ENCODE measurements around the gene NTRK1.

The NTRK1 gene

DNA sequence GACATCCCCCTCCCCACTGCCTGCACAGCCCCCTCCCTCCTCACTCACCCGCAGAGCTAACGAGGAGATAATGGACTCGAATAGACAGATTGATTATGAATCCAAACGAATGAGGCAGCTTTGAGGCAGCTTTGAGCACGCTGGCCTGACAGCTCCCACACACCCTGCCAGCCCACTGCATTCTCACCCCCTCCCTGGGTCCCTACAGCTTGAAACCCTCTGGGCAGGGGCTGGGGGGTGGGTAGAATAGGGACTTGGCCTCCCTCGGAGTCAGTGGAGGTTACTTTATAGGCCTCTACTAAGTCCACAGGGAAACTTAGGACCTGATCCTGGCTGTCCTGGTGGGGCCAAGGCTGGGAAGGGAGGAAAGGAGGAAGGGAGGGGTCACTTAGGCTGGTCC, 1.9 kb downstream of the NTRK1 start:
- no peak for DNase-seq (ENCODE audit: insufficient read length, low spot score)
- no peak for FAIRE-seq
- TF ChIP-seq PAX5 (IDR thresholded peaks at IDR 0.05; ENCODE audit: insufficient read depth, low read length, severe bottlenecking) (no peak), SPI1 (IDR thresholded peaks at IDR 0.05; ENCODE audit: low read depth, low read length) (no peak), POLR2A (IDR thresholded peaks at IDR 0.05; ENCODE audit: low read depth, low read length) (no peak), TAF1 (IDR thresholded peaks at IDR 0.05; ENCODE audit: low read depth, low read length) (no peak), POU2F2 (IDR thresholded peaks at IDR 0.05; ENCODE audit: low read depth, low read length) (no peak), POLR2AphosphoS5 (IDR thresholded peaks at IDR 0.05; ENCODE audit: low read depth, low read length) (no peak)

DNA sequence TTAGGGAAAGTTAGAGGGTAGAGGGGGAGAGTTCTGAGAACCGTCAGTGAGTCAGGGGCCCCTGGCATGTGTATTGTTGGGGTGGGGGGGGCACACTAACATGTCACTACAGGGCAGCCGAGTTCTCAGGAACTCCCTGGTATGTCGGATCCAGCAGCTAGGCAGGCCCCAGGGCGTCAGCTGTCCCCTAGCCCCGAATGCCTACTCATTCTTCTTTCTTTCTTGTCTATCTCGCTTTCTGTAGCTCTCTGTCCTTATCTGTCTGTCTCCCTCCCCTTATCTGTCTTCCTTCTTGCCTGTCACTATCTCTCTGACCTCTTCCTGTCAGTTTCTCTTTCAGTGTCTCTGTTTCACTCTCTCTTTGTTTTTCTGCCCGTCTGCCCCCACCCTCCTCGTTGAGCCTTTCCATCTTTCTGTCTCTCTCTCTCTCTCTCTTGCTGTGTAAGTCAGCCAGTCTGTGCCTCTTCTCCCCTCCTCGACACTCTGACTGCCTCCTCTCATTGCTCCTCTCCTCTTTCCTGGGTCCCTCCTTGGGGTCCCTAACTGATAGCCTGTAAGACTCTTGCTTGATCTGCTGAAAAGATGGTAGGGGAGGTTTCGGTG, 2.4 kb downstream of the NTRK1 start:
- TF ChIP-seq POLR2AphosphoS5 (IDR thresholded peaks at IDR 0.05; ENCODE audit: low read depth, low read length) (no peak), POLR2A (IDR thresholded peaks at IDR 0.05; ENCODE audit: low read depth, low read length) (no peak), SPI1 (IDR thresholded peaks at IDR 0.05; ENCODE audit: low read depth, low read length) (no peak)
- FAIRE-seq (no peak), DNase-seq (ENCODE audit: insufficient read length, low spot score) (no peak)

DNA sequence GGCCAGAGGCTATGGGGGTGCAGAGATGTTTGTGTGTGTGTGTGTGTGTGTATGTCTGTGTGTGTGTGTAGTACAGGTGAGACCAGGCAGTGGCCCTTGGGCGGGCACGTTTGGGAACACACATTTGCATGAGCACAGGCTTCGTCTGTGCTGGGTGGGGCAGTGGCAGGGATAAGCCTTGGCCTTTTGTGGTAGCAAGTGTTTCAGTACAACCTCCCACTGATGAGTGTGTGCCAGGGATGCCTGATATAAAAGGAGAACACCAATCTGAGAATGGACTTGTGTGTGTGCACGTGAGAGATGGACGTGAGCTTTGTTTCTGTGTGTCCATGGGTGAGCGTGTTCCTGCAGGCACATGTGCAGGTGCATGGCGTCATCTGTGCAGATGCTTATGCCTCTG, 3.0 kb downstream of the NTRK1 start:
- no peak for TF ChIP-seq POLR2AphosphoS5 (IDR thresholded peaks at IDR 0.05; ENCODE audit: low read depth, low read length)
- no peak for TF ChIP-seq POU2F2 (IDR thresholded peaks at IDR 0.05; ENCODE audit: low read depth, low read length)
- DNase-seq (ENCODE audit: insufficient read length, low spot score) (no peak), FAIRE-seq (no peak)

DNA sequence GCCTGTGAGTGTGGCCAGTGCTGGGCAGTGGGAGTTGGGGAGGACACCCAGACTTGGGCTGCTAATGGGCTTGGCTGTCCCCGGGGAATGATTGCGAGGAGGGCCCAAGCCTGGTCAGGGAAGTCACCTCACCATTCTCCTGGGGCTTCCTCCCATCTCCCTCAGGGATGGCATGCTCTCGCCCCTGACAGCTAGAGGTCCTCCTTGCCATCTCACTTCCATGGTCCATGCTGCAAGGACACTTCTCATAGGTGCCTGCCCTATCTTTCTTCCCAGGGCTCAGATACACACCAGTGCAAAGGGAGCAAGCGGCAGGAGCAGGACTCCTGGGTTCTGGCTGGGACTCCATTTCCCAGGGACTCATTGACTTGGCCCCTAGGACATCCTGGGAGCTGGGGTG, 4.1 kb downstream of the NTRK1 start:
- TF ChIP-seq POLR2A (IDR thresholded peaks at IDR 0.05; ENCODE audit: low read depth, low read length) (no peak), SPI1 (IDR thresholded peaks at IDR 0.05; ENCODE audit: low read depth, low read length) (no peak)
- FAIRE-seq: no peak

DNA sequence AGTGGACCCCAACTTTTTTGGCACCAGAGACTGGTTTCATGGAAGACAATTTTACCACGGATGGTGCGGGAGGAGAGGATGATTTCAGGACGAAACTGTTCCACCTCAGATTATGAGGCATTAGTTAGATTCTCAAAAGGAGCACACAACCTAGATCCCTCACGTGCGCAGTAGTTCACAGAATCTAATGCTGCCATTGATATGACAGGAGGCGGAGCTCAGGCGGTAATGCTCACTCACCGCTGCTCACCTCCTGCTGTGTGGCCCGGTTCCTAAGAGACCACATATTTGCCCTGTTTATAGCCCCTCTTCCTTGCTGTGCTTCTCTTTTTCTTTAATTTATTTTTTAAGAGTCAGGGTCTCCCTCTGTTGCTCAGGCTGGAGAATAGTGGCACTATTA, 4.6 kb downstream of the NTRK1 start:
- FAIRE-seq (no peak), DNase-seq (ENCODE audit: insufficient read length, low spot score) (no peak)
- TF ChIP-seq TAF1 (IDR thresholded peaks at IDR 0.05; ENCODE audit: low read depth, low read length) (no peak), PAX5 (IDR thresholded peaks at IDR 0.05; ENCODE audit: insufficient read depth, low read length, severe bottlenecking) (no peak), POLR2AphosphoS5 (IDR thresholded peaks at IDR 0.05; ENCODE audit: low read depth, low read length) (no peak), POU2F2 (IDR thresholded peaks at IDR 0.05; ENCODE audit: low read depth, low read length) (no peak), POLR2A (IDR thresholded peaks at IDR 0.05; ENCODE audit: low read depth, low read length) (no peak), SPI1 (IDR thresholded peaks at IDR 0.05; ENCODE audit: low read depth, low read length) (no peak)

More for the DNA sequence above, 4.1 kb downstream of the NTRK1 start:
- no peak for DNase-seq (ENCODE audit: insufficient read length, low spot score)

DNA sequence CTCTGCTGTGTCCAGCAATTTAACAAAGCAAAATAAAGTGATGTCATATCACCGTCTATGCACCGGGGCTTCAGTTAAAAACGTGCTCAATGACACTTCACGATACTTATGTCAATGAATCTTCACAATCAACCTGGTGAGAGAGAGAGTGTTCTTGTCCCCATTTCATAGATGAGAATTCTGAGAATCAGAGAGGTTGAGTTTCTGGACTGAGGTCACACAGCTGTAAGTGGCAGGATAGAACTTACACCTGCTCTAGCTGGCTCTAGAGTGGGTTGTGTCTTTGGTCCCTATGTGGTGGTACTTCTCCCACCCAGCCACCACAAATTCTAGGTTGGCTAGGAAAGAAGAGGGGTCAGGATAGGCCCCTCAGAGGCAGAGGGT, 5.2 kb downstream of the NTRK1 start:
- TF ChIP-seq POLR2AphosphoS5 (IDR thresholded peaks at IDR 0.05; ENCODE audit: low read depth, low read length) (no peak), SPI1 (IDR thresholded peaks at IDR 0.05; ENCODE audit: low read depth, low read length) (no peak), PAX5 (IDR thresholded peaks at IDR 0.05; ENCODE audit: insufficient read depth, low read length, severe bottlenecking) (no peak), TAF1 (IDR thresholded peaks at IDR 0.05; ENCODE audit: low read depth, low read length) (no peak), POLR2A (IDR thresholded peaks at IDR 0.05; ENCODE audit: low read depth, low read length) (no peak), POU2F2 (IDR thresholded peaks at IDR 0.05; ENCODE audit: low read depth, low read length) (no peak)
- DNase-seq (ENCODE audit: insufficient read length, low spot score) (no peak), FAIRE-seq (no peak)

DNA sequence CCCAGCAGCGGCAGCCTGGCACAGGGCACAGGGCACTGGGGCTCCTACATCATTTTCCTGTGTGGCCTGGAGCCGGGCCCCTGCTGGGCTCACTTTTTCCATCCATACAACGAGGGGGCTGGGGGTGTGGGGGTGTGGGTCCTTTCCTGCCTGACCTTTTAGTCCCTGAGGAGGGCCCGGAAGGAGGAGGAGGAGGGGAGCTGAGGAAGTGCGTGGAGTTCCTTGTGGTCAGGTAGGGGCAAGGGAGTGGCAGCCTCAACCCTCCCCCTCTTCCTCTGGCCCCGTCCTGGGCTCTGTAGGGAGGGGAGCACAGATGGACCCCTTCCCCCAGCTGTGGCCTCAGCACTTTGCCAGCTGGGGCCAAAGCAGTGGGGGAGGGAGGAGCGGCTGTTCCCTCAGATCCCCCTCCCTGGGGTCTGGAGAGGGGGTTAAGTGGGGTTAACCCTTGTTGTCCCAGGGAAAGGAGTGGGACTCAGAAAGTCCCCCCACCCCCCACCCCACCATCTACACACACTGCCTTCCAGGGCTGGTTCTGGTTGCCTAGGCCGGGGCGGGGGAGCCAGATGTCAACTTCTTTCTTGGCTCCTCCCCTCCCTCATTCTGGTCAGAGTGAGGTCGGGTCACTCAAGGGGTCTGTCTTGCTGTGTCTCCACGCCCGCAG, 5.7 kb downstream of the NTRK1 start:
- FAIRE-seq (no peak), DNase-seq (ENCODE audit: insufficient read length, low spot score) (no peak)
- TF ChIP-seq PAX5 (IDR thresholded peaks at IDR 0.05; ENCODE audit: insufficient read depth, low read length, severe bottlenecking) (no peak), POU2F2 (IDR thresholded peaks at IDR 0.05; ENCODE audit: low read depth, low read length) (no peak), TAF1 (IDR thresholded peaks at IDR 0.05; ENCODE audit: low read depth, low read length) (no peak), POLR2AphosphoS5 (IDR thresholded peaks at IDR 0.05; ENCODE audit: low read depth, low read length) (no peak), SPI1 (IDR thresholded peaks at IDR 0.05; ENCODE audit: low read depth, low read length) (no peak), POLR2A (IDR thresholded peaks at IDR 0.05; ENCODE audit: low read depth, low read length) (no peak)

DNA sequence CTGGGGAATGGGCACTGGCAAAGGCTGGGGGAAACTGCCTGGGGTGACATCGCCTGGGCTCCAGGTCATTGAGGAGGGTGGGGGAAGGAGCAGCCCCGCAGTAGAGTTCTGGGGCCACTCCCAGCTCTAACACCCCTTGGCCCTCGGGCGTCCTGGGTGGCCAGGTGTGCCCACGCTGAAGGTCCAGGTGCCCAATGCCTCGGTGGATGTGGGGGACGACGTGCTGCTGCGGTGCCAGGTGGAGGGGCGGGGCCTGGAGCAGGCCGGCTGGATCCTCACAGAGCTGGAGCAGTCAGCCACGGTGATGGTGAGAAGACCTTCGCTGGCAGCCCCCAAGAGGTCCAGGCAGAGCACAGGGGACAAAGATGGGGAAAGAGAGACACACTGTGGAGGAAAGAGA, 7.7 kb downstream of the NTRK1 start:
- no peak for FAIRE-seq
- no peak for TF ChIP-seq POU2F2 (IDR thresholded peaks at IDR 0.05; ENCODE audit: low read depth, low read length)
- no peak for TF ChIP-seq POLR2A (IDR thresholded peaks at IDR 0.05; ENCODE audit: low read depth, low read length)
- no peak for TF ChIP-seq PAX5 (IDR thresholded peaks at IDR 0.05; ENCODE audit: insufficient read depth, low read length, severe bottlenecking)
- TF ChIP-seq TAF1 (IDR thresholded peaks at IDR 0.05; ENCODE audit: low read depth, low read length): no peak
- no peak for TF ChIP-seq POLR2AphosphoS5 (IDR thresholded peaks at IDR 0.05; ENCODE audit: low read depth, low read length)
- TF ChIP-seq SPI1 (IDR thresholded peaks at IDR 0.05; ENCODE audit: low read depth, low read length): no peak
- DNase-seq (ENCODE audit: insufficient read length, low spot score): no peak

DNA sequence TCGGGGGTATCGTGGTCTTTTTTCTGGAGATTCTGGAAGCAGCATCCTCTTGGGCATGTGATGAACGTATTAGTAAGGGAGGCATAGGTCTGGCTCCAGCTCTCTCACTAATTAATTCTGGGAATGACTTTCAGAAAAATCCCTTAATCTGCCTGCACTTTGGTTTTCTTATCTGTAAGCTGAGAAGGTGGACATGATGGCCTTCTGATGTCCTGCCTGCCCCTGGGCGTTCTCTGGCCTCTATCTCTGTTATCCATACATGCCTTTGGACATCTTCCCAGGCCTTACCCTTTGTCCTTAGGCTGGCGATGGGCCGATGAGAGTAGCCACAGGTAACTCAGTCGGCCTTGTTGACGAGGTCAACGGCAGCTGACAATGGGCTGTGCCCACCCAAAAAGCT, 8.8 kb downstream of the NTRK1 start:
- DNase-seq (ENCODE audit: insufficient read length, low spot score) (no peak), FAIRE-seq (no peak)
- TF ChIP-seq POU2F2 (IDR thresholded peaks at IDR 0.05; ENCODE audit: low read depth, low read length): no peak
- no peak for TF ChIP-seq POLR2A (IDR thresholded peaks at IDR 0.05; ENCODE audit: low read depth, low read length)
- no peak for TF ChIP-seq SPI1 (IDR thresholded peaks at IDR 0.05; ENCODE audit: low read depth, low read length)
- no peak for TF ChIP-seq TAF1 (IDR thresholded peaks at IDR 0.05; ENCODE audit: low read depth, low read length)
- TF ChIP-seq PAX5 (IDR thresholded peaks at IDR 0.05; ENCODE audit: insufficient read depth, low read length, severe bottlenecking): no peak
- TF ChIP-seq POLR2AphosphoS5 (IDR thresholded peaks at IDR 0.05; ENCODE audit: low read depth, low read length): no peak

DNA sequence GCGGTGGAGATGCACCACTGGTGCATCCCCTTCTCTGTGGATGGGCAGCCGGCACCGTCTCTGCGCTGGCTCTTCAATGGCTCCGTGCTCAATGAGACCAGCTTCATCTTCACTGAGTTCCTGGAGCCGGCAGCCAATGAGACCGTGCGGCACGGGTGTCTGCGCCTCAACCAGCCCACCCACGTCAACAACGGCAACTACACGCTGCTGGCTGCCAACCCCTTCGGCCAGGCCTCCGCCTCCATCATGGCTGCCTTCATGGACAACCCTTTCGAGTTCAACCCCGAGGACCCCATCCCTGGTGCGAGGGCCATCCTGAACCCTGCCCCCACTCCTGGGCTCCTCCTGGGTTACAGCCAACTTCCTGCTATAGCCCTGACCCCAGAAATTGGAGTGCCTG, 13.0 kb downstream of the NTRK1 start:
- FAIRE-seq (no peak), DNase-seq (ENCODE audit: insufficient read length, low spot score) (no peak)
- TF ChIP-seq POLR2AphosphoS5 (IDR thresholded peaks at IDR 0.05; ENCODE audit: low read depth, low read length) (no peak), POU2F2 (IDR thresholded peaks at IDR 0.05; ENCODE audit: low read depth, low read length) (no peak), POLR2A (IDR thresholded peaks at IDR 0.05; ENCODE audit: low read depth, low read length) (no peak), PAX5 (IDR thresholded peaks at IDR 0.05; ENCODE audit: insufficient read depth, low read length, severe bottlenecking) (no peak), SPI1 (IDR thresholded peaks at IDR 0.05; ENCODE audit: low read depth, low read length) (no peak), TAF1 (IDR thresholded peaks at IDR 0.05; ENCODE audit: low read depth, low read length) (no peak)

All from GM12891 (cell line).